ENCODE measurements around the gene SLC24A5. TPM values are rescaled to one million over a fixed set of nuclear protein-coding genes. Genes with fewer than 3 reads are reported as not detected.
A peak's percentile ranks its signal among the peaks of the same experiment; 100 is the strongest.

The SLC24A5 gene
- polyA plus RNA-seq (ENCODE audit: insufficient read length in 4 of 4), result 1 to 10 TPM in 1 of 4 donors, under 1 TPM in 2, not detected in 1; 0.23 to 1.1 (median 0.49) TPM

DNA sequence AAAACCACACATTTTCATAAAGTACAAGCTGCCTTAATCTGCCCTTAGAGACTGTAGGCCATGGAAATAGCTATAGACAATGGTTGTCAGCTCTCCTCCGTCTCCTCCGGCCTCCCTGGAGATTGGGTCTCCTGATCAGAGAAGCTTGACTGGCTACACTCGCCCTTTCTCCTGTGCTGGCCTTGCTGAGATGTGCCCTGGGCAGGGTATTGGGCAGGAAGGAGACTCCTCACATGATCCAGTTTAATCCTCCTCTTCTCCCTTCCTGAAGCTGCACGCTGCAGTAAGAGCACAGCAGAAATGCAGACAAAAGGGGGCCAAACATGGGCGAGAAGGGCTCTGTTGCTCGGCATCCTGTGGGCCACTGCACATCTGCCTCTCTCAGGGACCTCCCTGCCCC, at the start of gene SLC24A5:
TSS of gene SLC24A5 (plus strand) at position 246 of the 400 bp plus-strand sequence. CDS start at position 301, 55 bp downstream.
- DNase-seq (ENCODE audit: low read depth in 4 of 4, low spot score in 3 of 4), result no peak

DNA sequence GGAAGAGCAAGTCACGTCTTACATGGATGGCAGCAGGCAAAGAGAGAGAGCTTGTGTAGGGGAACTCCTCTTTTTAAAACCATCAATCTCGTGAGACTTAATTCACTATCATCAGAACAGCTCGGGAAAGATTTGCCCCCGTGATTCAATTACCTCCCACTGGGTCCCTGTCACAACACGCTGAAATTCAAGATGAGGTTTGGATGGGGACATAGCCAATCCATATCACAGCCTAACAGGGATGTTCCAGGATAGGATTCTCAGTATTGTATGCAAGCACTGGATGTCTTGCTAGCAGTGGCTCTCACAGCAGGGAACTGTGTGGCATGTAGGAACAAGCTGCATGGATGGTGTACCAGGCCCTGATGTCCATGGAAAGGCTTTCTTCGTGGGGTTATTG, 47.8 kb upstream of the SLC24A5 start:
- no peak for DNase-seq (ENCODE audit: low read depth in 4 of 4, low spot score in 3 of 4)

GRCh38 chr15:48073881-48074280, 46.9 kb upstream of the SLC24A5 start:
- no peak for DNase-seq (ENCODE audit: low read depth in 4 of 4, low spot score in 3 of 4)

DNA sequence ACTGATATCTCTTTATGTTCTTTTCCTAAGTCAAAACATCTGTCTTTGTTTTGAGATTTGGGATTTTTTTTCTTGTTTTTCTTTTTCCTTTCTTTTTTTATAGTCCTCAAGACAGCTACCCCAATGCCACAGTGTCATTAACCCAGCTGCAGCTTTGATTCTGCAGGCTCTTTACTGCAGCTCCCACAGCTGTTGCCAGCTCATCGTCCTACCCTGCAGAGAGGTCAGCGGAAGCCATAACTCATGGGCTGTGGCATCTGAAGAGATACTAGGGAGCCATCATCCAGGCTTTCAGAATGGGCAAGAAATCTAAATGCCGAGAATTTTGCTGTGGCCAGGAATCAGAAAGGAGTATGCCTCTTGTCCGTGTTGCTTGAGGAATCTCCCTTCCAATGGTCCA, 44.3 kb upstream of the SLC24A5 start:
- no peak for DNase-seq (ENCODE audit: low read depth in 4 of 4, low spot score in 3 of 4)

GRCh38 chr15:48077616-48078184, 43.1 kb upstream of the SLC24A5 start:
- no peak for DNase-seq (ENCODE audit: low read depth in 4 of 4, low spot score in 3 of 4)

DNA sequence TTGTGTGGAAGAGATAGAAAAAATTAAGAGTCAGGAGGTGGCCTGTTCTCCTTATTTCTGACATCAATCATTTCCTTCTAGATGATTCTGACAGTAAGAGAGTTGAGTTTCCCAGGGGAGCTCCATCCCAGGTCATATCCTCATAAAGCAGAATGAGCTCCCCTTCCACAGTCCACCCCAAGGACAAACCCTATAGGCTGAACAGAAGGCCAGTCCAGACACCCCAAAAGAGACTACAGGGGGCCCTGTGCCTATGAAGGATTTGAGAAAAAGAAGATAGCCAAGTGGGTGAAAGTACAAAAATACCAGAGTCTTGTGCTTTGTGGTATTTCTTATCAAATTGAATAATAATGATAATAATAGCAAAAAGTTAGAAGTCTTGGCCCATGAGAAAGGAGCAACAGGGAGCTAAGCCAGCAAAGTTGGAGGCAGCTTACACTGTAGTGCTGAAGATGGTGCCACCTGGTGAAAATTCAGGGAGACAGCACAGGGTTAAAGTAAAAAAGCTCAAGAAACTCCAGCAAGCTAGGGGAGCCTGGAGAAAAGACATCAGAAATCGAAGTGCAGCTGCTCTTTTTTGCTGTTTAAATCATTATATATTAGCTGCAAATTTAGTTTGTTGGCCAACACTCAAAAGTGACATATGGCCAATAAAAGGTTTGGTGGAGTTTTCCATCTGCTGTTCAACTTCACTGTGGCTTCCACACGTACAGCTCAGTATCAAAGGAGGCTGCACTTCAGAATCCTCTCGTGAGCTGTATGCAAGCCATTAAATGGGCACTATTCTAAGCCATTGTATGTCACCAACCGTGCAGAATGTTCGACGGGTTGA, 35.8 kb upstream of the SLC24A5 start:
- no peak for DNase-seq (ENCODE audit: low read depth in 4 of 4, low spot score in 3 of 4)

DNA sequence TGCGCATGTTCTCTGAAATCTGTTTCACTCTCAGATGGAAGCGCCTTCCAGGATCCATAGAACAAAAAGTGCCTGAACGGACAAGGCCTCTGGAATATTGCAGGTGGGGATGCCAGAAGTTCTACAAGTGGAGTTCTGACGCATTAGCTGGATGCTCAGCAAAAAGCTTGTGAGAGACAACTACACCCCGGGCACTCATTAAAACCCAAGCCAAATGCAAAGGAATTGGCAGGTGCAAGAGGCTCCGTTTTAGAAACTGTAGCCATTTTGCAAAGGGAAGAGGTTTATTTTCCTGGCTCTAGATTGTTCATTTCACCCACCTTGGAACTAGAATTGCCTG, 35.2 kb upstream of the SLC24A5 start:
- DNase-seq (ENCODE audit: low read depth in 4 of 4, low spot score in 3 of 4), result no peak

DNA sequence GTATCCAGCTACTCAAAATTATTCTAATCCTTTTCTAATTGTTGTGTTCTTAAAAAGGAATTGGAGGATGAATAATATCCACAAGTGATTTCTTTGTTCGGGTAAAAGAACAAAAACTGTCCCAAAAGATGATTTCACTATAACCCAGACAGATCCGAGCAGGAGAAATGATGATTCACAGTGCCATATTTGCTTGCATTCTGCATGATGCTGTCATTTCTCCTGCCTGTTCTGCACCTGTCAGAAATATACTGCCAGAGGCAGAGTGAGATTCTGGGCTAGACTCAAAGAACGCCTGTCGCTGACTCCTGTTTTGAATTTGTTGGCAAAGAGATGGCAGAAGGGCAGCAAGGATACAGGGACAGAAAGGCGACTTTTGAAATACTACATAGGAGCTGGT, 34.7 kb upstream of the SLC24A5 start:
- no peak for DNase-seq (ENCODE audit: low read depth in 4 of 4, low spot score in 3 of 4)

DNA sequence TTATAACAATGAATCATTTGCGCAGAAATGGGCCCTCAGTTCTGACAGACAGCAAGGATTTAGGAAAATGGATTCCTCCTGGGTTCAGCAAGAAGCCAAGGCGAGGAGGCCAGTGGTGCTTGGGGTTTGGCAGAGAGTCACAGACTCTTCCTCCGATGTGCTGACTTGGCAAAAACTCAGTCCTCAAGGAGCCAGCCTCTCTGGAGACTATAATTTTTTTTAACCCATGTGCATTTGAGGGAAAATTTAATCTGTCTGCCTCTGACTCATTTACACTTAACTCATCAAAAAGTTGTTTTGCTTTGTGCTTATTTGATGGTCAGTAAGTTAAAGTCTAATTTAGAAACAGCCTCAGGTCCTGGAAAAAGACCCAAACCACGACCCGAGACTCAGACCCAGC, 34.2 kb upstream of the SLC24A5 start:
- DNase-seq (ENCODE audit: low read depth in 4 of 4, low spot score in 3 of 4), result no peak

DNA sequence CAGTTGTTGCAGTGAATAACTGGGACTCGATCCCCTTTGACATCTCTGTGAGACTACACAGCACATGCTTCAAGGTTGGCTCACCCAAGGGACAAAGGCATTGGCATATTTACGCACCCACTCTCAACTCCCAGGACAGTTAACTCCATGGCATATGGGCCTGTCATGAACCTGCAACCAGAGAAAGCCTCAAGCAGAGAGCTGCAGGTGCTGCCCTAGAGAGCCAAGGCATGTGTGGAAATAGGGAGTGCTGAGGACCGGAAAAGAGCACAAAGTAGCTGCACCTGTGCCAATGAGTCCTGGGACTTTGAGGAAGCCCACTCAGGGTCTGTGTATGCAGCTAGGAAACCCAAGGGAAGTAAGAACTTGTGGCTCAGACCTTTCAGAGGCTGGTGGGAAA, 32.9 kb upstream of the SLC24A5 start:
- DNase-seq (ENCODE audit: low read depth in 4 of 4, low spot score in 3 of 4), result no peak

DNA sequence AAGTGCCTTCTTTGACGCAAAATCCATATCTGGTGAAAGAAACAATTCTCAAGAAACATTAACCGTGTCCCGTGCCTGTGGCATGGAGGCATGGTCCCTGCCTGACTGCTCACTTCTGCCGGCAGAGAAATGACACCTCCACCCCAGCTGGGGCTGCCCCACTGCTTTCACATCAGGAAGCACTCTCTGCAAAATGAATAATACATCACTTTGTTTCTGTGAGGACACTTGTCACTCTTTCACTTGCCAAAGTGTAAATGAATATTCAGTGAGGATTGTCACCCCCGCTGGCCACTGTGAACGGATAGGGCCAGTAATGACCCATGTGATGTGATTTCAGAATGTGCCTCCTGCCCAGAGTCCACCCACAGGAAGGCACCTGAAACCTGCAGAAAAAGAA, 31.1 kb upstream of the SLC24A5 start:
- no peak for DNase-seq (ENCODE audit: low read depth in 4 of 4, low spot score in 3 of 4)

DNA sequence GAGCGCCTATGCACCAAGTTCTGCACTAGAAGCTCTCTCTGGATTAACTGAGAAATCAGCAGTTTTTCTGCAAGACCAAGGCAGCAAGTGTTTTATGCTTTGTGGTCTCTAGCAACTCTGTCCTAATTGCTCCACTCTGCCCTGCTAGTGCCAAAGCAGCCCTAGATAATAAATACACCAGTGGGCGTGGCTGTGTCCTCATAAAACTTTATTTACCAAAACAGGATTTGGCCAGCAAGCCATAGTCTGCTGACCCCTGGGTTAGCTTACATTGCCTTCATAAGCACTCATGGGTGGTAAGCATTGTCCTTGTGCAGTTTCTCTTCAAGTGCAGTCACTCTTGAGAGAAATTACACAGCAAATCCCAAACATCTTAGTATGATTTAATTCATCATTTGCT, 30.7 kb upstream of the SLC24A5 start:
- peak in 1 of 4 donors; percentile 30 for DNase-seq (ENCODE audit: low read depth in 4 of 4, low spot score in 3 of 4)

DNA sequence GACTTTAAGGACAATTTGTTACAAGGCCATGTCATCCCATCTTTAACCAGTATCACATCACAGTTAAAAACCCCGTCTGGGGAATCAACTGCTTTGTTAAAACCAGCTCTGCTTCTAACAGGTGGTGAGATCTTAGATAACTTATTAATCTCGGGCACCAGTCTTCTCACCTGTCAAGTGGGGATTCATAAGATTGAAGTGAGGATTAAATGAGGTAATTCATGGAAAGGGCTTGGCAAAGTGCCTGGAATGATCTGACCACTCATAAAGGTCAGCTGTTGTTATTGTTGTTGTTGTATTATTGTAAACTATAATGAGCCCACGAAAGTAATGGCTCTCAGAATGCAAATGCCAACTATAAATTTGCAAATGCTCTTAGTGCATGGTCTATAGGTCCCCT, 30.1 kb upstream of the SLC24A5 start:
- no peak for DNase-seq (ENCODE audit: low read depth in 4 of 4, low spot score in 3 of 4)

GRCh38 chr15:48091522-48091921, 29.3 kb upstream of the SLC24A5 start:
- DNase-seq (ENCODE audit: low read depth in 4 of 4, low spot score in 3 of 4), result no peak

GRCh38 chr15:48096355-48096786, 24.4 kb upstream of the SLC24A5 start:
- no peak for DNase-seq (ENCODE audit: low read depth in 4 of 4, low spot score in 3 of 4)

DNA sequence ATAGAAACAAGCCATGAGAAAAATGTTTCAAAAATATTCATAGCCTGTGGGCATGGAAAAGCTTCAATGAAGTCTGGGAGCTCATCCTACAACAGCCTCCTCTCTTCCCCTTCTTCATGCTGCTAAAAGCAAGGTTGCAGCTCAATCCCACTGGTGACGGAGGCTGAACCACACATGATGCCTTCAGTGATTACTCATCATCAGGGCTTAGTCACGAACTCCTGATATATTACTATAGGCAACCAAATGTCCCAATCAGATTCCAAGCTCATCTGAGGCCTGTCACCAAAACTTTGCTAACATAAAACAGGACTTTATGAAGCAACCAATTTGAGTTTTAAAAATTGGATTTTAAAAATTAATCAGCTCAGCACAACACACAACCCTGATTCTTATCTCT, 24.0 kb upstream of the SLC24A5 start:
- no peak for DNase-seq (ENCODE audit: low read depth in 4 of 4, low spot score in 3 of 4)

- DNase-seq (ENCODE audit: low read depth in 4 of 4, low spot score in 3 of 4), result no peak
Observed at GRCh38 chr15:48097264-48097663, 23.5 kb upstream of the SLC24A5 start.

DNA sequence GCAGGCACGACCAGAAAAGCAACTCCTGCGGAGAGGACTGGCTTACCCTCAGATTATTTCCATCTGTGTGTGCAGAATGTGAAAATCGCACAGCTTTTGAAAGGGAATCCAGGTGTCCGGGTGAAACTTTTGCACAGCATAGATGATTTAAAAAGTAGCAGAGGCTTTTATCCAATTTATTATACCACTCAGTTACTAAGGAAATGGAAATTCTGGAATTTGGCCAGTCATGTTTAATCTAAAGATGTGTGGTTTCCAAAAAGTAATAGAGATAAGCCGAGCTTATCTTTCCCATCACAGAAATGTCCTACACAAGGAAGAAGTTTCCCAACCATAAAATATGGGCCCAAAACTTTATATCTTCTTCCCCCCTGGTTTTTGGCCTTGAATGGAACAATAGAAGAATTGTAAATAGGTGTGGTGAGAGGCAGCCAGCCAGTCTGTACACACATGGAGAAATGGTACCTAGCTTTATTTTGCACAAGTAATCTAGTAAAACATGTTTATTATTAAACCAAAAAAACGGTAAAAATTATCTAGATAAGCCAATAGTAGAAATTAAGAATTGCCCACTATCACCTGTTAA, 19.3 kb upstream of the SLC24A5 start:
- DNase-seq (ENCODE audit: low read depth in 4 of 4, low spot score in 3 of 4), result no peak

DNA sequence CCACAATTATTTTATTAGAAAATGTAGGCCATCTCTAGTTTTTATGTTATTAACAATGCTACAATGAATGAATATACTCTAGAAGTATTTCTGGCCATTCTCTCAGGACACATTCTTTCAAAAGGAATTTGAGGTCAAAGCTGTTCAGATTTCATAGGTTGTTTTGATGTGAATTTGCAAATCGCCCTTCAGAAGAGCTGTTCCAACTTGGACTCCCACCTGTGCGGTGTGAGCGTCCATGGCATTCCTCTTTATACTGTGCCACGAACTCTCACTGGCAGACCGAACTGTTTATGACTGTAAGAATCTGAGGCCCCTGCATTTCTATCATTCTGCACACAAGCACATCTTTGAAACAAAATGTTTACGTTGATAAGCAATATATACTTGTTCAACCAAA, 18.6 kb upstream of the SLC24A5 start:
- DNase-seq (ENCODE audit: low read depth in 4 of 4, low spot score in 3 of 4), result no peak

DNA sequence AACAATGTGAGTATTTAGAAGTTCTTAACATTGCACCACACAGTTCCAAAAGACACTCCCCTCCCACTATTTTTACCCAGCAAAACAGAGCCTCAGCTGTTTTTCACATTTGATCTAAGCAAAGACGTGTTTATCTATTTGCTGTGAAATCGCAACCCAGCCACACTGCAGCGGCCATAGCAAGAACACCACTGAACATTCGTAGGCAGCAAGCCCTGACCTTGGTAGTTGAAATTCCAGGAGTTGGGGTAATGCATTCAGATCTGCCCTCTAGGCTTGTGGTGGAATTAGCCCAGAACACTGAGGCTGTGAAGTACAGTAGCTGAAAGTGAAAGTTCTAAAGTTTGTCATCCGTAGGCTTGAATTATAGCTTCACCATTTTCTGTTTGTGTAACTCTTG, 17.1 kb upstream of the SLC24A5 start:
- no peak for DNase-seq (ENCODE audit: low read depth in 4 of 4, low spot score in 3 of 4)

DNA sequence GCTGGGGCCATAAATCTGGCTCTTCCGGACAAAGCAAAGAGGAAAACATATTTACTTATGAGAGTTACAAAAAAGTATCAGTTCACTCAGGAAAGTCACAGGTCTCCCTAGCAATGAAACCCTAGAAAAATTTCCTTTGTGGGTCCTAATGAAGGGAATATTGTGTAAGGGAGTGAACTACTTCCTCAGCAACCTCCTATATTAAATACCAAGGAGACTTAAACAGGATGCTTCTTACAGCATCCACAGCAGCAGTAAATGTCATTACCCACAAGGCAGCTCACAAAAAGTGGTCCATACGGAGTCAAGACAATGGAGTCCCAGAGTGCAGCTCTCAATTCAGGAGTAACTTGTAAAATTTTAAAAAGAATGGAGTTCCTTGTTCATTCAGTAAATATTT, 14.9 kb upstream of the SLC24A5 start:
- no peak for DNase-seq (ENCODE audit: low read depth in 4 of 4, low spot score in 3 of 4)

DNA sequence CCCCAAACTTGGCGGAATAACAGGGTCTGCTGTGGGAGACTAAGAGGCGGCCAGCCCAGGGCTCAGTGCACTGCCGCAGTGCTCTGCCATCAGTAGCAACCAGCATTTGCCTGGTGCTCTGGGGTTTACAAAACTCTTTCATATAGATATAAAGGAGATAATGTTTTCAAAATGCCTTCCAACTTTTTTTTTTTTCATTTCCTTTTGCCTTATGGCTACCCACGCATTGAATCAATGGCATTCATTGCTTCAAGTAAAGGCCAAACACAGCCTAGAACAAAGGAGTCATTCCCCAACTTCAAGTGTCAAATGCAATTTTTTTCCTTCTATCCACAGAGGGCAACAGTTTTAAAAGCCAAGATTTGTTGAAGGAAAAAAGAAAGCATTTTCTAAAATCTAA, 11.6 kb upstream of the SLC24A5 start:
- no peak for DNase-seq (ENCODE audit: low read depth in 4 of 4, low spot score in 3 of 4)
